Muscle layer of duodenum (tissue), 2 donors: Measurements from ENCODE around the gene EIF4E.
"Not testable (repeated sequence)": the region's sequence is repeated elsewhere in the genome, so short reads cannot be mapped to it uniquely, and the experiment has no call there.

ENCODE experiments used
- H3K27ac ChIP-seq: one replicate; pipeline ENCODE4 v1.7.0; 2013; ENCODE audit warnings: mild to moderate bottlenecking, low read length
- H3K27me3 ChIP-seq: one replicate; pipeline ENCODE4 v1.7.0; 2013; ENCODE audit warnings: low read depth, mild to moderate bottlenecking, control low read depth, low read length
- H3K36me3 ChIP-seq, 2 donors: one replicate each; pipeline ENCODE4 v1.7.0; 2013; ENCODE audit warnings: low read length in 2 of 2, control low read depth in 1 of 2, mild to moderate bottlenecking in 1 of 2; ENCODE audit not compliant: insufficient read depth in 2 of 2, control insufficient read depth in 1 of 2
- H3K4me1 ChIP-seq, 2 donors: one replicate each; pipeline ENCODE4 v1.7.0; 2013; ENCODE audit warnings: low read length in 2 of 2, mild to moderate bottlenecking in 2 of 2, control low read depth in 1 of 2, moderate library complexity in 1 of 2; ENCODE audit not compliant: insufficient read depth in 2 of 2, control insufficient read depth in 1 of 2
- H3K4me3 ChIP-seq, 2 donors: one replicate each; pipeline ENCODE4 v1.7.0; 2013; ENCODE audit warnings: low read length in 2 of 2, low read depth in 1 of 2, mild to moderate bottlenecking in 1 of 2
- H3K9me3 ChIP-seq, 2 donors: one replicate each; pipeline ENCODE4 v1.7.0; 2013; ENCODE audit warnings: low read length in 2 of 2, control low read depth in 1 of 2, mild to moderate bottlenecking in 1 of 2; ENCODE audit not compliant: control insufficient read depth in 1 of 2
- donor health status: healthy.

Gene EIF4E

GRCh38 chr4:98838977-98839618, 89.8 kb downstream of the EIF4E start:
- no peak overlapping the region for H3K27ac ChIP-seq
- no peak overlapping the region for H3K4me3 ChIP-seq
- no peaks in the 10 kb centered on the region for H3K36me3 ChIP-seq
- H3K27me3 ChIP-seq = no peaks in the 10 kb centered on the region
- H3K9me3 ChIP-seq = no peaks in the 10 kb centered on the region
- no peaks in the 10 kb centered on the region for H3K4me1 ChIP-seq

GRCh38 chr4:98838531-98838930, 90.4 kb downstream of the EIF4E start:
- H3K4me3 ChIP-seq = no peak overlapping the region
- no peaks in the 10 kb centered on the region for H3K36me3 ChIP-seq

GRCh38 chr4:98833384-98833783, 95.5 kb downstream of the EIF4E start:
- Histone ChIP-seq H3K4me1 (no peaks in the 10 kb centered on the region), H3K4me3 (no peak overlapping the region), H3K27ac (no peak overlapping the region), H3K27me3 (no peaks in the 10 kb centered on the region), H3K36me3 (no peaks in the 10 kb centered on the region), H3K9me3 (no peaks in the 10 kb centered on the region)

More at GRCh38 chr4:98838531-98838930, 90.4 kb downstream of the EIF4E start:
- H3K27ac ChIP-seq = no peak overlapping the region
- H3K4me1 ChIP-seq = no peaks in the 10 kb centered on the region
- H3K27me3 ChIP-seq = no peaks in the 10 kb centered on the region
- H3K9me3 ChIP-seq = no peaks in the 10 kb centered on the region

GRCh38 chr4:98831036-98831435, 97.9 kb downstream of the EIF4E start:
- not testable (repeated sequence) for H3K4me3 ChIP-seq, H3K27ac ChIP-seq, H3K27me3 ChIP-seq, H3K9me3 ChIP-seq, H3K36me3 ChIP-seq, H3K4me1 ChIP-seq
